ENCODE results near the gene CIZ1. TPM values are rescaled to one million over a fixed set of nuclear protein-coding genes. Genes with fewer than 3 reads are reported as not detected.
A peak's percentile ranks its signal among the peaks of the same experiment; 100 is the strongest.

CIZ1 gene
- total and polyA plus RNA-seq, 2 of the 13 experiments (the other 11 are each of a cell fraction or from before 2014, with no cell fraction given): 30.6 to 50.3 TPM

DNA sequence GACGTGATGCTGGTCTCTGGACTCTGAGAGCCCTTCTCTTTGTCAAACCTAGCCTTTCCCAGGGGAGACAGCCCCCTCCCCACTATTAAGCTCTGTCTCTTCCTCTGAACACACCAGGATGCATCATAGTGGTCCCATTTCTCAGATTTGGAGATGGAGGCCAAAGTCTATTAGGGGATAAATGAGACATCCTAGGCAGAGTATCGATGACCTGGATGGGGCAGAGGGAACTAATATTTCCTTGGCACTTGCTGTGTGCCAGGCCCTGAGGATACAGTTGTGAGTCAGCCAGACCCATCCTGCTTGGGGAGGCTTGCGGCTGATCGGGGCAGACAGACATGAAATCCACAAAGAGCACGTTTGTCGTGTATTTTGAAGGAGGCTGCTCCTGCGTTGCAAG is 17.0 kb upstream of the CIZ1 start:
- ATAC-seq (no peak), DNase-seq (ENCODE audit: low spot score) (no peak), FAIRE-seq (no peak)
- TF ChIP-seq NR2F2 (IDR thresholded peaks at IDR 0.05; ENCODE audit: borderline replicate concordance, low read depth): no peak
- peak; percentile 53; the same call in 1 of the 2 replicates for TF ChIP-seq ZMYM3 (CRISPR knock-in tag; IDR thresholded peaks at IDR 0.05)
- TF ChIP-seq ZNF629 (CRISPR knock-in tag; conservative IDR thresholded peaks at IDR 0.05): peak; percentile 86
- no TSS peak for BruUV-seq (replicated peaks)
- H4K20me1 ChIP-seq (ENCODE audit: insufficient read depth, low read length): no peaks in the 10 kb centered on the region
- H3K27ac ChIP-seq (ENCODE audit: extremely low read length, insufficient read depth, low read length): no peak overlapping the region
- no peak overlapping the region for H3K4me2 ChIP-seq (ENCODE audit: low read depth, low read length)
- POLR2A ChIA-PET: no interaction called here
- H3K79me2 ChIP-seq (ENCODE audit: insufficient read depth, low read length): no peaks in the 10 kb centered on the region
- intact Hi-C loops (cut with micrococcal nuclease; ENCODE audit: unreplicated experiment) (no loop called here), in situ Hi-C loops (cut with HindIII; ENCODE audit: extremely low pct_ligation_motif_present, low pct_unique_long_range_greater_than_20kb) (no loop called here)
- no peak overlapping the region for H2AFZ ChIP-seq (ENCODE audit: low read length)
- peaks cover 52% of the 10 kb centered on the region for H3K4me1 ChIP-seq (ENCODE audit: insufficient read depth, low read length)
- peaks cover 6 to 33% of the 10 kb centered on the region in 2 experiments; a peak in 4 of 5 replicates for H3K27me3 ChIP-seq (ENCODE audit: control insufficient read depth in 1 of 2, insufficient read depth in 2 of 2, low read length in 2 of 2)
- CTCF ChIA-PET (ENCODE audit: low intra/inter-chr PET ratio, low total read pairs): no interaction called here
- no peak overlapping the region for H3K4me3 ChIP-seq (replicated peaks in 1 of 3; ENCODE audit: insufficient read depth in 1 of 3, low read depth in 2 of 3, low read length in 3 of 3)
- no peaks in the 10 kb centered on the region for H3K9me3 ChIP-seq (ENCODE audit: low read length)
- H3K9ac ChIP-seq (ENCODE audit: insufficient read depth, low read depth, low read length): no peak overlapping the region
- H3K36me3 ChIP-seq (replicated peaks in 1 of 2; ENCODE audit: control insufficient read depth in 1 of 2, insufficient read depth in 2 of 2, low read length in 2 of 2): no peaks in the 10 kb centered on the region
- 48% methylated on average over 5 of the region's 7 CpGs for WGBS (ENCODE audit: low lambda C conversion rate)

DNA sequence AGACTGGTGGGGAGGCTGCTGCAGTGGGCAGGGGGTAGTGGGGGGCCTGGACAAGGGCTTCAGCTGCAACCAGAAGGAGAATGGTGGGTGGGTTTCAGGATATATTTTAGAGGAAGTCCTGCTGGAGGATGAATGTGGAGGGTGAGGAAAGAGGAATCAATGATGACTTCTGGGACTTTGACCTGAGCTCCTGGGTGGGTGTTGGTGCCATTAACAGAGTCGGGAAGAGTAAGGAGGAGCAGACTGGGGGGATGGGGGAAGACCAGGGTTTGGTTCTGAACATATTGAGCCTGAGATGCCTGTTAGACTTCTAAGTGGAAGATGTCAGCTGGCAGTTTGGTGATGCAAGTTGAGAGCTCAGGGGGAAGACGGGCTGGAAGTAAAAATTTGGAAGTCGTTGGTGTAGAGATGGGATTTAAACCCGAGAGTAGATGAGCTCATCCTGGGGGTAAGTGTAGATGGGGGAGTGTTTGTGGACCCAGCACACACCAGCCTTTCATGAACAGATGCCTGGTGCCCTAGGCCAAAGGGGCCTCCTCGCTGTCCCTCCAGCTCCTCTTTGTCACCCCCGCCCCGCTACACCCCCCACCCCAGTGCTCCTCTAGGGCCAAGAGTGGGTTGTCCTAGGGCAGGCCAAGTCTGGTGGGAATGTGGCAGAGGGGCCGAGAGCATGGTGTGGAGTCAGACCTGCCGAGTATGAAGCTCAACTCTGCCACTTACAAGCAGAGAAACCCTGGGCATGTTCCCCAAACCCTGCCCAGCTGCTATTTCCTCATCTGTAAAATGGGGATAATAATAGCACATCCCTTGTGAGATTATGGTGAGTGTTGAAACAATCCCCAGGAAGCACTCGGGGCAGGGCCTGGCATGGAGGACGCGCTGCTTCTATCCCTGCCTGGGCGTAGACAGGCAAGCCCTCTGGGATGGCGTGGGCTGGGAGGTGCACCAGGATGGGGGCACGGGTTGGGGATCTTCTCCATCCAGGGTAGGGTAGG is 15.8 kb upstream of the CIZ1 start:
- Histone ChIP-seq H3K9me3 (ENCODE audit: low read length) (no peaks in the 10 kb centered on the region), H3K4me2 (ENCODE audit: low read depth, low read length) (0 out of 2 replicates have a peak overlapping the region, but pooled peaks have one; percentile 3), H3K27me3 (ENCODE audit: control insufficient read depth in 1 of 2, insufficient read depth in 2 of 2, low read length in 2 of 2) (peaks cover 6 to 30% of the 10 kb centered on the region in 2 experiments; a peak in 4 of 5 replicates), H3K79me2 (ENCODE audit: insufficient read depth, low read length) (no peaks in the 10 kb centered on the region), H2AFZ (ENCODE audit: low read length) (no peak overlapping the region), H3K4me1 (ENCODE audit: insufficient read depth, low read length) (peaks cover 58% of the 10 kb centered on the region), H3K9ac (ENCODE audit: insufficient read depth, low read depth, low read length) (no peak overlapping the region), H3K4me3 (replicated peaks in 1 of 3; ENCODE audit: insufficient read depth in 1 of 3, low read depth in 2 of 3, low read length in 3 of 3) (no peak overlapping the region), H3K36me3 (replicated peaks in 1 of 2; ENCODE audit: control insufficient read depth in 1 of 2, insufficient read depth in 2 of 2, low read length in 2 of 2) (no peaks in the 10 kb centered on the region), H4K20me1 (ENCODE audit: insufficient read depth, low read length) (no peaks in the 10 kb centered on the region), H3K27ac (ENCODE audit: extremely low read length, insufficient read depth, low read length) (no peak overlapping the region)
- CTCF ChIA-PET (ENCODE audit: low intra/inter-chr PET ratio, low total read pairs): no interaction called here
- no peak for TF ChIP-seq SSRP1 (CRISPR knock-in tag; IDR thresholded peaks at IDR 0.05)
- TF ChIP-seq TCF7L2 (IDR thresholded peaks at IDR 0.05; ENCODE audit: low read depth, low read length): no peak
- no peak for TF ChIP-seq ZNF572 (CRISPR knock-in tag; IDR thresholded peaks at IDR 0.05)
- no peak for TF ChIP-seq SP2 (CRISPR knock-in tag; IDR thresholded peaks at IDR 0.05)
- no peak for TF ChIP-seq THAP11 (CRISPR knock-in tag; IDR thresholded peaks at IDR 0.05)
- no peak for TF ChIP-seq SOX5 (CRISPR knock-in tag; IDR thresholded peaks at IDR 0.05; ENCODE audit: borderline replicate concordance)
- TF ChIP-seq, protein P1, sequence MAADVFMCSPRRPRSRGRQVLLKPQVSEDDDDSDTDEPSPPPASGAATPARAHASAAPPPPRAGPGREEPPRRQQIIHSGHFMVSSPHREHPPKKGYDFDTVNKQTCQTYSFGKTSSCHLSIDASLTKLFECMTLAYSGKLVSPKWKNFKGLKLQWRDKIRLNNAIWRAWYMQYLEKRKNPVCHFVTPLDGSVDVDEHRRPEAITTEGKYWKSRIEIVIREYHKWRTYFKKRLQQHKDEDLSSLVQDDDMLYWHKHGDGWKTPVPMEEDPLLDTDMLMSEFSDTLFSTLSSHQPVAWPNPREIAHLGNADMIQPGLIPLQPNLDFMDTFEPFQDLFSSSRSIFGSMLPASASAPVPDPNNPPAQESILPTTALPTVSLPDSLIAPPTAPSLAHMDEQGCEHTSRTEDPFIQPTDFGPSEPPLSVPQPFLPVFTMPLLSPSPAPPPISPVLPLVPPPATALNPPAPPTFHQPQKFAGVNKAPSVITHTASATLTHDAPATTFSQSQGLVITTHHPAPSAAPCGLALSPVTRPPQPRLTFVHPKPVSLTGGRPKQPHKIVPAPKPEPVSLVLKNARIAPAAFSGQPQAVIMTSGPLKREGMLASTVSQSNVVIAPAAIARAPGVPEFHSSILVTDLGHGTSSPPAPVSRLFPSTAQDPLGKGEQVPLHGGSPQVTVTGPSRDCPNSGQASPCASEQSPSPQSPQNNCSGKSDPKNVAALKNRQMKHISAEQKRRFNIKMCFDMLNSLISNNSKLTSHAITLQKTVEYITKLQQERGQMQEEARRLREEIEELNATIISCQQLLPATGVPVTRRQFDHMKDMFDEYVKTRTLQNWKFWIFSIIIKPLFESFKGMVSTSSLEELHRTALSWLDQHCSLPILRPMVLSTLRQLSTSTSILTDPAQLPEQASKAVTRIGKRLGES (CRISPR knock-in tag; IDR thresholded peaks at IDR 0.05; ENCODE audit: borderline replicate concordance): no peak
- TF ChIP-seq, protein P2, sequence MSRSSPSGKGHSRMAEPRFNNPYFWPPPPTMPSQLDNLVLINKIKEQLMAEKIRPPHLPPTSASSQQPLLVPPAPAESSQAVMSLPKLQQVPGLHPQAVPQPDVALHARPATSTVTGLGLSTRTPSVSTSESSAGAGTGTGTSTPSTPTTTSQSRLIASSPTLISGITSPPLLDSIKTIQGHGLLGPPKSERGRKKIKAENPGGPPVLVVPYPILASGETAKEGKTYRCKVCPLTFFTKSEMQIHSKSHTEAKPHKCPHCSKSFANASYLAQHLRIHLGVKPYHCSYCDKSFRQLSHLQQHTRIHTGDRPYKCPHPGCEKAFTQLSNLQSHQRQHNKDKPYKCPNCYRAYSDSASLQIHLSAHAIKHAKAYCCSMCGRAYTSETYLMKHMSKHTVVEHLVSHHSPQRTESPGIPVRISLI (CRISPR knock-in tag; IDR thresholded peaks at IDR 0.05; ENCODE audit: borderline replicate concordance): no peak
- no peak for TF ChIP-seq ZNF772 (CRISPR knock-in tag; IDR thresholded peaks at IDR 0.05)
- no peak for TF ChIP-seq SNAI1 (CRISPR knock-in tag; IDR thresholded peaks at IDR 0.05; ENCODE audit: borderline replicate concordance)
- intact Hi-C loops (cut with micrococcal nuclease; ENCODE audit: unreplicated experiment): no loop called here
- BruUV-seq (replicated peaks): no TSS peak
- DNase-seq (ENCODE audit: low spot score) (no peak), ATAC-seq (no peak), FAIRE-seq (no peak)
- in situ Hi-C loops (cut with HindIII; ENCODE audit: extremely low pct_ligation_motif_present, low pct_unique_long_range_greater_than_20kb): no loop called here
- WGBS (ENCODE audit: low lambda C conversion rate): 52% methylated on average over 12 of the region's 15 CpGs
- POLR2A ChIA-PET: interaction anchor here (0.8 to 1.5 kb wide), 3 partner anchors 11 to 39 kb away, joined by 3 to 4 read pairs (median 3); no protein-coding TSS in a partner anchor

Data from HepG2 (cell line).